CD8-positive, alpha-beta memory T cell (primary cell): Measurements from ENCODE around the gene PCDHGB5. TPM values are rescaled to one million over a fixed set of nuclear protein-coding genes. Genes with fewer than 3 reads are reported as not detected.
A peak's percentile ranks its signal among the peaks of the same experiment; 100 is the strongest.
"Not testable (repeated sequence)": the region's sequence is repeated elsewhere in the genome, so short reads cannot be mapped to it uniquely, and the experiment has no call there.

Experiments used
- CTCF ChIA-PET: fragments of 350-600 bp; sonication (Branson Sonifier 250); formaldehyde crosslinking; loops from one replicate; lab custom pipeline; 2021; ENCODE audit warnings: antibody characterized with exemption; lab: Charles Lee
- POLR2A ChIA-PET: fragments of 350-600 bp; sonication (Branson Sonifier 250); formaldehyde crosslinking; loops from one replicate; lab custom pipeline; 2021; ENCODE audit warnings: antibody characterized with exemption; lab: Charles Lee
- DNase-seq, 5 donors: peaks; one replicate each; pipeline versions ENCODE4 v3.0.0 to v3.0.0-alpha.2; 2020 to 2022; ENCODE audit warnings: mixed read lengths in 1 of 5
- H3K27ac ChIP-seq: one replicate; pipeline ENCODE4 v1.7.0; 2013; ENCODE audit warnings: low read depth, mild to moderate bottlenecking, low read length, moderate library complexity
- H3K27me3 ChIP-seq: 2 replicates; pipeline ENCODE4 v1.7.0; 2013; ENCODE audit warnings: low read length, mild to moderate bottlenecking; ENCODE audit not compliant: insufficient read depth, poor library complexity, severe bottlenecking
- H3K36me3 ChIP-seq: 2 replicates; pipeline ENCODE4 v1.7.0; 2013; ENCODE audit warnings: mild to moderate bottlenecking, low read length, moderate library complexity; ENCODE audit not compliant: insufficient read depth
- H3K4me1 ChIP-seq: 2 replicates; pipeline ENCODE4 v1.7.0; 2013; ENCODE audit warnings: mild to moderate bottlenecking, low read length, moderate library complexity; ENCODE audit not compliant: insufficient read depth
- H3K4me3 ChIP-seq: 2 replicates; pipeline ENCODE4 v1.7.0; 2013; ENCODE audit warnings: mild to moderate bottlenecking, low read length
- H3K9me3 ChIP-seq: 2 replicates; pipeline ENCODE4 v1.7.0; 2013; ENCODE audit warnings: mild to moderate bottlenecking, low read length
- H3K27ac Mint-ChIP-seq, 8 donors: one replicate each; pipeline ENCODE4 v1.8.0; 2020 to 2021; ENCODE audit warnings: mixed read lengths in 8 of 8, mild to moderate bottlenecking in 6 of 8, inconsistent platforms in 3 of 8, moderate library complexity in 3 of 8
- H3K27me3 Mint-ChIP-seq, 2 donors: one replicate each; pipeline ENCODE4 v1.8.0; 2020 to 2021; ENCODE audit warnings: mixed read lengths in 2 of 2, mild to moderate bottlenecking in 1 of 2, moderate library complexity in 1 of 2
- H3K36me3 Mint-ChIP-seq, 3 donors: one replicate each; pipeline ENCODE4 v1.8.0; 2020 to 2021; ENCODE audit warnings: mixed read lengths in 3 of 3, inconsistent platforms in 1 of 3, mild to moderate bottlenecking in 1 of 3
- H3K4me1 Mint-ChIP-seq, 3 donors: one replicate each; pipeline ENCODE4 v1.8.0; 2020 to 2021; ENCODE audit warnings: mixed read lengths in 3 of 3, inconsistent platforms in 1 of 3, mild to moderate bottlenecking in 1 of 3
- H3K4me3 Mint-ChIP-seq, 7 donors: one replicate each; pipeline ENCODE4 v1.8.0; 2020 to 2021; ENCODE audit warnings: mixed read lengths in 7 of 7, mild to moderate bottlenecking in 6 of 7, moderate library complexity in 4 of 7, inconsistent platforms in 2 of 7
- H3K9me3 Mint-ChIP-seq, 5 donors: one replicate each; pipeline ENCODE4 v1.8.0; 2020 to 2022; ENCODE audit warnings: mixed read lengths in 5 of 5, mild to moderate bottlenecking in 3 of 5, moderate library complexity in 2 of 5, inconsistent platforms in 1 of 5
- polyA plus RNA-seq: library from polyadenylated mRNA; unstranded; fragments of 300-500 nt; fragmentation: Illumina TruSeq; gene quantifications from one replicate; pipeline ENCODE4 v1.2.3, GENCODE V29; 2021
- total RNA-seq, 2 experiments: library from RNA; stranded (reverse); gene quantifications; one replicate each; pipeline ENCODE4 v1.2.3, GENCODE V29; 2021

Gene PCDHGB5
- total and polyA plus RNA-seq, 3 experiments from 2014 or later: 0.14 to 0.27 (median 0.22) TPM

DNA sequence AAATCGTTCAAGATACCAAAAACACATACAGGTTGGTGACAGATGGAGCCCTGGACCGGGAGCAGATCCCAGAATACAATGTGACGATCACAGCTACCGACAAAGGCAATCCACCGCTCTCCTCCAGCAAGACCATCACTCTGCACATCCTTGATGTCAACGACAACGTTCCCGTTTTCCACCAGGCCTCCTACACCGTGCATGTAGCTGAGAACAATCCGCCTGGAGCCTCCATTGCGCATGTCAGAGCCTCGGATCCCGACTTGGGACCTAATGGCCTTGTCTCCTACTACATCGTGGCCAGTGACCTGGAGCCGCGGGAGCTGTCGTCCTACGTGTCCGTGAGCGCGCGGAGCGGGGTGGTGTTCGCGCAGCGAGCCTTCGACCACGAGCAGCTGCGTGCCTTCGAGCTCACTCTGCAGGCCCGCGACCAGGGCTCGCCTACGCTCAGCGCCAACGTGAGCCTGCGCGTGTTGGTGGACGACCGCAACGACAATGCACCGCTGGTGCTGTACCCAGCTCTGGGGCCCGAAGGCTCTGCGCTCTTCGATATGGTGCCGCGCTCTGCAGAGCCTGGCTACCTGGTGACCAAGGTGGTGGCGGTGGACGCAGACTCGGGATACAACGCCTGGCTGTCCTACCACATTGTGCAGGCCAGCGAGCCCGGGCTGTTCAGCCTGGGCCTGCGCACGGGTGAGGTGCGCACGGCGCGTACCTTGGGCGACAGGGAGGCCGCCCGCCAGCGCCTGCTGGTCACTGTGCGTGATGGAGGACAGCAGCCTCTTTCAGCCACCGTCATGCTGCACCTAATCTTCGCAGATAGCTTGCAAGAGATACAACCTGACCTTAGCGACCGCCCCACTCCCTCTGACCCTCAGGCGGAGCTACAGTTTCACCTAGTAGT is 25.9 kb upstream of the PCDHGB5 start:
- H3K9me3 Mint-ChIP-seq: peaks cover 28 to 67% (median 48%) of the 10 kb centered on the region in 5 donors
- no peaks in the 10 kb centered on the region for H3K36me3 ChIP-seq
- H3K27me3 Mint-ChIP-seq: peaks cover 55 to 83% of the 10 kb centered on the region in 2 donors
- ChIA-PET POLR2A (no interaction called here), CTCF (interaction anchor here (1.5 kb wide), 1 partner anchor 13 kb away, joined by 3 read pairs; no protein-coding TSS in a partner anchor)
- H3K4me1 ChIP-seq: no peaks in the 10 kb centered on the region
- no peak for DNase-seq
- H3K27me3 ChIP-seq: peaks cover 29% of the 10 kb centered on the region
- no peak overlapping the region for H3K27ac ChIP-seq
- H3K36me3 Mint-ChIP-seq: peaks cover 2 to 5% (median 3%) of the 10 kb centered on the region in 3 donors
- H3K9me3 ChIP-seq: peaks cover 6% of the 10 kb centered on the region
- no peak overlapping the region for H3K4me3 ChIP-seq
- H3K4me1 Mint-ChIP-seq: peaks cover 5 to 9% (median 7%) of the 10 kb centered on the region in 3 donors
- H3K27ac Mint-ChIP-seq: no peak overlapping the region
- H3K4me3 Mint-ChIP-seq: no peak overlapping the region

DNA sequence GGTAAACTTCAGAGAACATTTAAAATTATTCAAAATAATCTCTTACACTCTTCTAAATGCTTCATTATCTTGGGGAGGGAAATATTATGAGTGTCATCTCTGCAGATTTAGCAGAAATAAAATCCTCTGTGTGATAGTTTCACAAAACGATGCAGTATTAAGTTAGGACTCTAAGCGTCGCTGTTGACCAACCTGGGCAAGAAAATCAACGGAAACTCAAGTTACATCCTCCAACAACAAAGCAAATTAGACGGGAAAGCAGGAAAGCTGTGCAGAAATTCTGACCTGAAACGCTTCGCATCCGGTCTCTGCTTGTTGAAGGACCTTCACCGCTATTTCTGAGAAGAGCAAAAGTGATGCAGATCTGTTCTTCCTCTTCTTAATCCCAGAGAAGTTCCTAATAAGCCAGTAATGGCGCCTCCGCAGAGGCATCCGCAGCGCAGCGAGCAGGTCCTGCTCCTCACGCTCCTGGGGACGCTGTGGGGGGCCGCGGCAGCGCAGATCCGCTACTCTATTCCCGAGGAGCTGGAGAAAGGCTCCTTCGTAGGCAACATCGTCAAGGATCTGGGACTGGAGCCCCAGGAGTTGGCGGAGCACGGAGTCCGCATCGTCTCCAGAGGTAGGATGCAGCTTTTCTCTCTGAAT is 24.0 kb upstream of the PCDHGB5 start, which contains the start of gene PCDHGA6:
Gene PCDHGA6 (plus strand): TSS at position 219 of the 645 bp plus-strand sequence. CDS start 193 bp downstream, at position 412.
- no peak within 1 kb of the TSS for H3K27ac ChIP-seq
- no peaks in the 10 kb centered on the region for H3K36me3 ChIP-seq
- peak within 1 kb of the TSS in 4 of 7 donors; percentile 5 to 55 (median 46) for H3K4me3 Mint-ChIP-seq
- H3K4me1 Mint-ChIP-seq: peaks cover 5 to 9% (median 7%) of the 10 kb centered on the region in 3 donors
- H3K36me3 Mint-ChIP-seq: peaks cover 2 to 12% (median 3%) of the 10 kb centered on the region in 3 donors
- H3K4me1 ChIP-seq: no peaks in the 10 kb centered on the region
- peaks cover 20% of the 10 kb centered on the region for H3K27me3 ChIP-seq
- no peak within 1 kb of the TSS for H3K4me3 ChIP-seq
- H3K27me3 Mint-ChIP-seq: peaks cover 51 to 75% of the 10 kb centered on the region in 2 donors
- H3K9me3 ChIP-seq: peaks cover 6% of the 10 kb centered on the region
- no peak within 1 kb of the TSS for H3K27ac Mint-ChIP-seq
- ChIA-PET CTCF (interaction anchor here (0.7 kb wide), 1 partner anchor 150 kb away, joined by 3 read pairs; no protein-coding TSS in a partner anchor), POLR2A (no interaction called here)
- peaks cover 26 to 76% (median 51%) of the 10 kb centered on the region in 5 donors for H3K9me3 Mint-ChIP-seq
- DNase-seq: no peak

- Histone ChIP-seq H3K9me3 (peaks cover 6% of the 10 kb centered on the region), H3K4me1 (no peaks in the 10 kb centered on the region), H3K36me3 (no peaks in the 10 kb centered on the region), H3K4me3 (no peak overlapping the region), H3K27ac (no peak overlapping the region), H3K27me3 (peaks cover 20% of the 10 kb centered on the region)
- ChIA-PET CTCF (interaction anchor here (1.3 kb wide), 1 partner anchor 19 kb away, joined by 4 read pairs; the partner anchor contains the start of gene PCDHGA4), POLR2A (no interaction called here)
- peaks cover 2 to 12% (median 3%) of the 10 kb centered on the region in 3 donors for H3K36me3 Mint-ChIP-seq
- H3K4me1 Mint-ChIP-seq: peaks cover 5 to 9% (median 7%) of the 10 kb centered on the region in 3 donors
- DNase-seq: no peak
- no peak overlapping the region for H3K4me3 Mint-ChIP-seq
- H3K27me3 Mint-ChIP-seq: peaks cover 47 to 69% of the 10 kb centered on the region in 2 donors
- H3K27ac Mint-ChIP-seq: no peak overlapping the region
- H3K9me3 Mint-ChIP-seq: peaks cover 23 to 80% (median 52%) of the 10 kb centered on the region in 5 donors
Observed at GRCh38 chr5:141374627-141375026, 23.1 kb upstream of the PCDHGB5 start.

- Mint-ChIP-seq H3K27me3 (peaks cover 49 to 67% of the 10 kb centered on the region in 2 donors), H3K9me3 (peaks cover 27 to 79% (median 45%) of the 10 kb centered on the region in 5 donors)
- H3K36me3 Mint-ChIP-seq, H3K36me3 ChIP-seq, H3K27ac ChIP-seq, POLR2A ChIA-PET, H3K27ac Mint-ChIP-seq, H3K4me1 ChIP-seq, H3K9me3 ChIP-seq, H3K4me3 Mint-ChIP-seq, H3K4me3 ChIP-seq, H3K4me1 Mint-ChIP-seq, DNase-seq: not testable (repeated sequence)
- H3K27me3 ChIP-seq: peaks cover 20% of the 10 kb centered on the region
- CTCF ChIA-PET: interaction anchor here (1.3 kb wide), 1 partner anchor 20 kb away, joined by 4 read pairs; the partner anchor contains the start of gene PCDHGA4
Observed at GRCh38 chr5:141375444-141376155, 22.1 kb upstream of the PCDHGB5 start.

GRCh38 chr5:141382469-141383294 is 15.1 kb upstream of the PCDHGB5 start, which contains the start of gene PCDHGA7:
Gene PCDHGA7 (plus strand): TSS chr5:141382742. CDS start chr5:141382900, 158 bp downstream.
- Mint-ChIP-seq H3K9me3 (peaks cover 22 to 80% (median 55%) of the 10 kb centered on the region in 5 donors), H3K27ac (peak within 1 kb of the TSS in 1 of 8 donors; percentile 28), H3K36me3 (peaks cover 2 to 3% (median 3%) of the 10 kb centered on the region in 3 donors), H3K4me1 (no peaks in the 10 kb centered on the region), H3K27me3 (peaks cover 57 to 71% of the 10 kb centered on the region in 2 donors), H3K4me3 (peak within 1 kb of the TSS in 5 of 7 donors; percentile 17 to 67 (median 53))
- ChIA-PET POLR2A (no interaction called here), CTCF (no interaction called here)
- no peaks in the 10 kb centered on the region for H3K9me3 ChIP-seq
- peaks cover 11% of the 10 kb centered on the region for H3K27me3 ChIP-seq
- no peaks in the 10 kb centered on the region for H3K36me3 ChIP-seq
- peak within 1 kb of the TSS; percentile 29 for H3K4me3 ChIP-seq
- no peaks in the 10 kb centered on the region for H3K4me1 ChIP-seq
- no peak within 1 kb of the TSS for H3K27ac ChIP-seq
- no peak for DNase-seq

DNA sequence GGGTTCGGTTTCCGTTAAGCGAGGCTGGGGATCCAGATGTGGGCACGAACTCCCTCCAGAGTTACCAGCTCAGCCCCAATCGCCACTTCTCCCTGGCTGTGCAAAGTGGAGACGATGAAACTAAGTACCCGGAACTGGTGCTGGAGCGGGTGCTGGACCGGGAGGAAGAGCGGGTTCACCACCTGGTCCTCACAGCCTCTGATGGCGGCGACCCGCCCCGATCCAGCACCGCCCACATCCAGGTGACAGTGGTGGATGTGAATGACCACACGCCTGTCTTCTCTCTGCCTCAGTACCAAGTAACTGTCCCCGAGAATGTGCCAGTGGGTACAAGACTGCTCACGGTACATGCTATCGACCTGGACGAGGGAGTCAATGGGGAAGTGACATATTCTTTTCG is 14.4 kb upstream of the PCDHGB5 start:
- Mint-ChIP-seq H3K9me3 (peaks cover 24 to 77% (median 56%) of the 10 kb centered on the region in 5 donors), H3K4me1 (no peaks in the 10 kb centered on the region), H3K4me3 (no peak overlapping the region), H3K36me3 (peaks cover 2 to 3% (median 3%) of the 10 kb centered on the region in 3 donors), H3K27ac (no peak overlapping the region), H3K27me3 (peaks cover 60 to 73% of the 10 kb centered on the region in 2 donors)
- ChIA-PET POLR2A (no interaction called here), CTCF (no interaction called here)
- Histone ChIP-seq H3K4me3 (no peak overlapping the region), H3K27ac (no peak overlapping the region), H3K27me3 (peaks cover 11% of the 10 kb centered on the region), H3K9me3 (no peaks in the 10 kb centered on the region), H3K36me3 (no peaks in the 10 kb centered on the region), H3K4me1 (no peaks in the 10 kb centered on the region)
- no peak for DNase-seq
